Bronchial epithelial cell (primary cell): ENCODE data around the gene LRRC4B. TPM values are rescaled to one million over a fixed set of nuclear protein-coding genes. Genes with fewer than 3 reads are reported as not detected.

ENCODE experiments used
- DNase-seq: peaks from one replicate; pipeline ENCODE4 v3.0.0-alpha.2; 2010; ENCODE audit warnings: low read depth
- FAIRE-seq: peaks from 2 replicates; lab custom pipeline; 2011; peaks lifted over from hg19 to GRCh38; lab: Jason Lieb, UNC
- H3K27me3 ChIP-seq: 2 replicates; pipeline ENCODE4 v1.5.1; 2011; ENCODE audit warnings: low read length; ENCODE audit not compliant: control insufficient read depth, insufficient read depth
- H3K36me3 ChIP-seq: 2 replicates; pipeline ENCODE4 v1.5.1; 2011; ENCODE audit warnings: low read length; ENCODE audit not compliant: control insufficient read depth, insufficient read depth
- H3K4me3 ChIP-seq: 2 replicates; pipeline ENCODE4 v1.5.1; 2011; ENCODE audit warnings: mild to moderate bottlenecking, low read depth, low read length, control low read depth
- CTCF ChIP-seq: IDR thresholded peaks from 2 replicates; pipeline ENCODE4 v1.5.1; 2011; ENCODE audit warnings: mild to moderate bottlenecking, moderate library complexity, low read length, control low read depth, inconsistent platforms; ENCODE audit not compliant: insufficient read depth, severe bottlenecking
- total RNA-seq: library from RNA; depleted of rRNA; stranded (reverse); fragments of >200 nt; gene quantifications from 2 replicates; pipeline ENCODE4 v1.2.1, GENCODE V29; 2014

Gene LRRC4B
- total RNA-seq, 1 donor from 2014 or later, result not detected

- Histone ChIP-seq H3K27me3 (no peaks in the 10 kb centered on the region), H3K4me3 (no peak overlapping the region), H3K36me3 (no peaks in the 10 kb centered on the region)
- no peak for FAIRE-seq
- DNase-seq, result no peak
- no peak for TF ChIP-seq CTCF
Observed at GRCh38 chr19:50542943-50543342, 25.3 kb downstream of the LRRC4B start.

- peak; percentile 56 for TF ChIP-seq CTCF
- DNase-seq (peak; percentile 23), FAIRE-seq (no peak)
- Histone ChIP-seq H3K36me3 (no peaks in the 10 kb centered on the region), H3K27me3 (no peaks in the 10 kb centered on the region), H3K4me3 (no peak overlapping the region)
Observed at GRCh38 chr19:50537769-50538230, 30.4 kb downstream of the LRRC4B start.

GRCh38 chr19:50537306-50537685 is 30.9 kb downstream of the LRRC4B start:
- H3K36me3 ChIP-seq, result no peaks in the 10 kb centered on the region
- H3K27me3 ChIP-seq, result no peaks in the 10 kb centered on the region
- DNase-seq (no peak), FAIRE-seq (no peak)
- no peak for TF ChIP-seq CTCF
- no peak overlapping the region for H3K4me3 ChIP-seq

- TF ChIP-seq CTCF, result no peak
- Histone ChIP-seq H3K27me3 (no peaks in the 10 kb centered on the region), H3K4me3 (no peak overlapping the region), H3K36me3 (no peaks in the 10 kb centered on the region)
- FAIRE-seq (no peak), DNase-seq (no peak)
Observed at GRCh38 chr19:50536662-50537305, 31.5 kb downstream of the LRRC4B start.

- Histone ChIP-seq H3K4me3 (no peak overlapping the region), H3K36me3 (no peaks in the 10 kb centered on the region), H3K27me3 (no peaks in the 10 kb centered on the region)
- DNase-seq (no peak), FAIRE-seq (no peak)
- TF ChIP-seq CTCF, result no peak
Observed at GRCh38 chr19:50535672-50536187, 32.5 kb downstream of the LRRC4B start.
